Mesenchymal stem cell (in vitro differentiated cells and primary cell): Measurements from ENCODE around the gene ASAP2.

Source experiments
- DNase-seq: peaks from one replicate; pipeline ENCODE4 v3.0.0-alpha.2; 2013
- H2AFZ ChIP-seq: one replicate; pipeline ENCODE4 v1.6.1; 2013; ENCODE audit warnings: low read depth, mild to moderate bottlenecking, control low read depth, inconsistent platforms, low read length, moderate library complexity
- H2AK5ac ChIP-seq: 2 replicates; pipeline ENCODE4 v1.6.1; 2013; ENCODE audit warnings: low read length, moderate library complexity, mild to moderate bottlenecking, inconsistent platforms; ENCODE audit not compliant: severe bottlenecking
- H2BK120ac ChIP-seq: one replicate; pipeline ENCODE4 v1.6.1; 2013; ENCODE audit warnings: low read depth, mild to moderate bottlenecking, inconsistent platforms, low read length, moderate library complexity
- H2BK12ac ChIP-seq, 2 experiments: one replicate each; pipeline ENCODE4 v1.6.1; 2013; ENCODE audit warnings: inconsistent platforms in 2 of 2, low read length in 2 of 2, mild to moderate bottlenecking in 2 of 2, moderate library complexity in 2 of 2, control low read depth in 1 of 2
- H2BK15ac ChIP-seq: one replicate; pipeline ENCODE4 v1.6.1; 2013; ENCODE audit warnings: mild to moderate bottlenecking, low read depth, inconsistent platforms; ENCODE audit not compliant: poor library complexity, severe bottlenecking
- H2BK5ac ChIP-seq: 2 replicates; pipeline ENCODE4 v1.6.1; 2013; ENCODE audit warnings: low read depth, mild to moderate bottlenecking, low read length, control low read depth, inconsistent platforms; ENCODE audit not compliant: poor library complexity, severe bottlenecking
- H3K14ac ChIP-seq, 2 experiments: one replicate each; pipeline ENCODE4 v1.6.1; 2013; ENCODE audit warnings: inconsistent platforms in 2 of 2, low read length in 2 of 2, control low read depth in 1 of 2, mild to moderate bottlenecking in 1 of 2, moderate library complexity in 1 of 2
- H3K18ac ChIP-seq, 2 experiments: one replicate each; pipeline ENCODE4 v1.6.1; 2013; ENCODE audit warnings: inconsistent platforms in 2 of 2, low read length in 2 of 2, control low read depth in 1 of 2, low read depth in 1 of 2, mild to moderate bottlenecking in 1 of 2
- H3K23ac ChIP-seq, 2 experiments: one replicate each; pipeline ENCODE4 v1.6.1; 2013; ENCODE audit warnings: inconsistent platforms in 2 of 2, low read length in 2 of 2, mild to moderate bottlenecking in 2 of 2, moderate library complexity in 2 of 2, control low read depth in 1 of 2
- H3K27ac ChIP-seq: 2 replicates; pipeline ENCODE4 v1.5.1; 2013; ENCODE audit warnings: mild to moderate bottlenecking, moderate library complexity, low read length, control low read depth, inconsistent platforms; ENCODE audit not compliant: poor library complexity, severe bottlenecking
- H3K27me3 ChIP-seq, 2 experiments: 2 replicates each; pipeline versions ENCODE4 v1.6.1 to v1.7.0; 2013; ENCODE audit warnings: low read length in 2 of 2, mild to moderate bottlenecking in 2 of 2, moderate library complexity in 2 of 2, control low read depth in 1 of 2, inconsistent platforms in 1 of 2; ENCODE audit not compliant: control insufficient read depth in 1 of 2, insufficient read depth in 1 of 2
- H3K36me3 ChIP-seq, 2 experiments: 2 replicates each; pipeline versions ENCODE4 v1.6.1 to v1.7.0; 2013; ENCODE audit warnings: low read length in 2 of 2, control low read depth in 1 of 2, inconsistent platforms in 1 of 2, low read depth in 1 of 2, mild to moderate bottlenecking in 1 of 2; ENCODE audit not compliant: insufficient read depth in 2 of 2, control insufficient read depth in 1 of 2
- H3K4ac ChIP-seq, 2 experiments: one replicate each; pipeline ENCODE4 v1.6.1; 2013; ENCODE audit warnings: inconsistent platforms in 2 of 2, low read length in 2 of 2, mild to moderate bottlenecking in 2 of 2, moderate library complexity in 2 of 2, control low read depth in 1 of 2, low read depth in 1 of 2
- H3K4me1 ChIP-seq: 2 replicates; pipeline ENCODE4 v1.6.1; 2013; ENCODE audit warnings: low read depth, low read length, control low read depth; ENCODE audit not compliant: control insufficient read depth, insufficient read depth
- H3K4me2 ChIP-seq: 2 replicates; pipeline ENCODE4 v1.6.1; 2013; ENCODE audit warnings: low read length, mild to moderate bottlenecking, inconsistent platforms; ENCODE audit not compliant: poor library complexity, severe bottlenecking
- H3K4me3 ChIP-seq, 2 experiments: 2 replicates each; pipeline versions ENCODE4 v1.5.1 to v1.7.0; 2013; ENCODE audit warnings: low read length in 2 of 2, mild to moderate bottlenecking in 2 of 2, control low read depth in 1 of 2, low read depth in 1 of 2; ENCODE audit not compliant: insufficient read depth in 1 of 2
- H3K79me1 ChIP-seq: replicated peaks from 2 replicates; pipeline ENCODE4 v1.6.1; 2013; ENCODE audit warnings: mild to moderate bottlenecking, control low read depth, low read length, inconsistent platforms; ENCODE audit not compliant: poor library complexity, severe bottlenecking
- H3K9ac ChIP-seq: 2 replicates; pipeline ENCODE4 v1.7.0; 2013; ENCODE audit warnings: mild to moderate bottlenecking, low read length, moderate library complexity
- H3K9me3 ChIP-seq: 2 replicates; pipeline ENCODE4 v1.7.0; 2013; ENCODE audit warnings: mild to moderate bottlenecking, low read length; ENCODE audit not compliant: control insufficient read depth
- H4K8ac ChIP-seq: one replicate; pipeline ENCODE4 v1.6.1; 2013; ENCODE audit warnings: inconsistent platforms, mild to moderate bottlenecking, low read length, moderate library complexity
- H4K91ac ChIP-seq: one replicate; pipeline ENCODE4 v1.6.1; 2013; ENCODE audit warnings: mild to moderate bottlenecking, low read length, inconsistent platforms
- WGBS: methylation state at CpG from one replicate; pipeline ENCODE4 v1.1.7; 2013; ENCODE audit warnings: mixed read lengths; 5-methylcytosine and 5-hydroxymethylcytosine counted together

Gene ASAP2

GRCh38 chr2:9417725-9418124 lies 211.1 kb downstream of the ASAP2 start:
- no peak overlapping the region for H2AFZ ChIP-seq
- no peak overlapping the region for H3K9ac ChIP-seq
- no peak overlapping the region for H3K4me2 ChIP-seq
- H3K79me1 ChIP-seq = peaks cover 24% of the 10 kb centered on the region
- H3K27ac ChIP-seq = no peak overlapping the region
- no peak overlapping the region for H3K23ac ChIP-seq
- no peak overlapping the region for H3K14ac ChIP-seq
- no peak overlapping the region for H2BK5ac ChIP-seq
- H3K9me3 ChIP-seq = no peaks in the 10 kb centered on the region
- no peak overlapping the region for H3K4ac ChIP-seq
- peaks cover 15 to 40% of the 10 kb centered on the region in 2 experiments for H3K36me3 ChIP-seq
- no peak overlapping the region for H3K18ac ChIP-seq
- H2AK5ac ChIP-seq = no peak overlapping the region
- DNase-seq = no peak
- no peak overlapping the region for H2BK15ac ChIP-seq
- H2BK12ac ChIP-seq = no peak overlapping the region
- H4K8ac ChIP-seq = no peak overlapping the region
- peaks cover 6% of the 10 kb centered on the region for H3K4me1 ChIP-seq
- no peaks in the 10 kb centered on the region for H3K27me3 ChIP-seq
- H2BK120ac ChIP-seq = no peak overlapping the region
- H3K4me3 ChIP-seq = no peak overlapping the region
- 100% methylated on average over 2 of the region's 3 CpGs for WGBS
- no peak overlapping the region for H4K91ac ChIP-seq

- H3K4me3 ChIP-seq = no peak overlapping the region
- no peak overlapping the region for H3K14ac ChIP-seq
- H2BK12ac ChIP-seq = no peak overlapping the region
- no peak overlapping the region for H3K4me2 ChIP-seq
- no peak overlapping the region for H4K91ac ChIP-seq
- H3K36me3 ChIP-seq = peaks cover 15 to 33% of the 10 kb centered on the region in 2 experiments
- H2BK5ac ChIP-seq = no peak overlapping the region
- H3K4ac ChIP-seq = no peak overlapping the region
- no peak for DNase-seq
- no peak overlapping the region for H2BK15ac ChIP-seq
- peaks cover 6% of the 10 kb centered on the region for H3K4me1 ChIP-seq
- no peak overlapping the region for H2BK120ac ChIP-seq
- 97% methylated on average over 4 of the region's 4 CpGs for WGBS
- peaks cover 25% of the 10 kb centered on the region for H3K79me1 ChIP-seq
- no peak overlapping the region for H3K18ac ChIP-seq
- no peak overlapping the region for H4K8ac ChIP-seq
- H3K27me3 ChIP-seq = no peaks in the 10 kb centered on the region
- H2AFZ ChIP-seq = no peak overlapping the region
- H3K27ac ChIP-seq = no peak overlapping the region
- H3K9ac ChIP-seq = no peak overlapping the region
- H2AK5ac ChIP-seq = no peak overlapping the region
- H3K9me3 ChIP-seq = no peaks in the 10 kb centered on the region
- H3K23ac ChIP-seq = no peak overlapping the region
These were observed 212.1 kb downstream of the ASAP2 start for GRCh38 chr2:9418746-9419145.

- no peak overlapping the region for H2AFZ ChIP-seq
- no peak overlapping the region for H3K14ac ChIP-seq
- H3K36me3 ChIP-seq = peaks cover 15 to 25% of the 10 kb centered on the region in 2 experiments
- no peak overlapping the region for H2BK5ac ChIP-seq
- no peak overlapping the region for H2AK5ac ChIP-seq
- no peak overlapping the region for H4K91ac ChIP-seq
- no peak overlapping the region for H2BK120ac ChIP-seq
- no peak overlapping the region for H3K27ac ChIP-seq
- H3K4me2 ChIP-seq = no peak overlapping the region
- H3K9me3 ChIP-seq = no peaks in the 10 kb centered on the region
- H3K4me1 ChIP-seq = peaks cover 7% of the 10 kb centered on the region
- no peak overlapping the region for H2BK15ac ChIP-seq
- H4K8ac ChIP-seq = no peak overlapping the region
- peak overlapping the region in 1 of 2 experiments; percentile 42 for H3K4me3 ChIP-seq
- H3K4ac ChIP-seq = no peak overlapping the region
- DNase-seq = no peak
- 89% methylated on average over 2 of the region's 3 CpGs for WGBS
- H3K27me3 ChIP-seq = no peaks in the 10 kb centered on the region
- no peak overlapping the region for H3K9ac ChIP-seq
- H3K23ac ChIP-seq = no peak overlapping the region
- H2BK12ac ChIP-seq = no peak overlapping the region
- no peak overlapping the region for H3K18ac ChIP-seq
- H3K79me1 ChIP-seq = peaks cover 22% of the 10 kb centered on the region
These were observed 212.9 kb downstream of the ASAP2 start for GRCh38 chr2:9419541-9419940.

GRCh38 chr2:9420495-9420894 lies 213.9 kb downstream of the ASAP2 start:
- WGBS = 93% methylated on average over 10 of the region's 10 CpGs
- H3K4me2 ChIP-seq = no peak overlapping the region
- H3K23ac ChIP-seq = no peak overlapping the region
- no peak overlapping the region for H3K4ac ChIP-seq
- H3K4me1 ChIP-seq = peaks cover 8% of the 10 kb centered on the region
- H2BK5ac ChIP-seq = no peak overlapping the region
- H3K14ac ChIP-seq = no peak overlapping the region
- H4K8ac ChIP-seq = no peak overlapping the region
- peak overlapping the region in 1 of 2 experiments; percentile 42 for H3K4me3 ChIP-seq
- H3K79me1 ChIP-seq = peaks cover 23% of the 10 kb centered on the region
- H3K36me3 ChIP-seq = peaks cover 14 to 22% of the 10 kb centered on the region in 2 experiments
- no peak overlapping the region for H3K27ac ChIP-seq
- no peak for DNase-seq
- H3K18ac ChIP-seq = no peak overlapping the region
- no peak overlapping the region for H2BK15ac ChIP-seq
- no peak overlapping the region for H2AFZ ChIP-seq
- no peaks in the 10 kb centered on the region for H3K27me3 ChIP-seq
- peak overlapping the region; percentile 28 for H3K9ac ChIP-seq
- H2BK12ac ChIP-seq = no peak overlapping the region
- H3K9me3 ChIP-seq = no peaks in the 10 kb centered on the region
- no peak overlapping the region for H4K91ac ChIP-seq
- no peak overlapping the region for H2BK120ac ChIP-seq
- no peak overlapping the region for H2AK5ac ChIP-seq
